ENCODE results near the gene KRT27. TPM values are rescaled to one million over a fixed set of nuclear protein-coding genes. Genes with fewer than 3 reads are reported as not detected.
A peak's percentile ranks its signal among the peaks of the same experiment; 100 is the strongest.
"Not testable (repeated sequence)": the region's sequence is repeated elsewhere in the genome, so short reads cannot be mapped to it uniquely, and the experiment has no call there.

The KRT27 gene
- total RNA-seq, 1 donor from 2014 or later: not detected

GRCh38 chr17:40777971-40778370 is 4.4 kb downstream of the KRT27 start:
- DNase-seq (ENCODE audit: missing footprints) (no peak), ATAC-seq (no peak)

GRCh38 chr17:40777459-40777858 is 4.9 kb downstream of the KRT27 start:
- ATAC-seq (no peak), DNase-seq (ENCODE audit: missing footprints) (no peak)
- intact Hi-C loops (cut with DNase I): no loop called here

More at GRCh38 chr17:40777971-40778370, 4.4 kb downstream of the KRT27 start:
- intact Hi-C loops (cut with DNase I): no loop called here

- DNase-seq (ENCODE audit: missing footprints): no peak
- intact Hi-C loops (cut with DNase I): no loop called here
- peak; percentile 86 for ATAC-seq
Observed at GRCh38 chr17:40775945-40776344, 6.4 kb downstream of the KRT27 start.

GRCh38 chr17:40772101-40772500 is 10.2 kb downstream of the KRT27 start, which contains the start of gene KRT26:
Gene KRT26 (minus strand): TSS chr17:40772201. CDS start chr17:40772113, 88 bp downstream.
- DNase-seq (ENCODE audit: missing footprints) (no peak), ATAC-seq (no peak)
- intact Hi-C loops (cut with DNase I): no loop called here

GRCh38 chr17:40765657-40766056 is 16.7 kb downstream of the KRT27 start:
- no peak for ATAC-seq
- no peak for DNase-seq (ENCODE audit: missing footprints)
- intact Hi-C loops (cut with DNase I): no loop called here

- no peak for ATAC-seq
- no peak for DNase-seq (ENCODE audit: missing footprints)
- intact Hi-C loops (cut with DNase I): no loop called here
Observed at GRCh38 chr17:40763752-40764151, 18.6 kb downstream of the KRT27 start.

- ATAC-seq (no peak), DNase-seq (ENCODE audit: missing footprints) (no peak)
- intact Hi-C loops (cut with DNase I): no loop called here
Observed at GRCh38 chr17:40760105-40761016, 22.0 kb downstream of the KRT27 start.

GRCh38 chr17:40755231-40755630 is 27.1 kb downstream of the KRT27 start, which contains the start of gene KRT25:
Gene KRT25 (minus strand): TSS chr17:40755331. CDS start chr17:40755271, 60 bp downstream.
- DNase-seq (ENCODE audit: missing footprints) (no peak), ATAC-seq (no peak)
- intact Hi-C loops (cut with DNase I): no loop called here

GRCh38 chr17:40753804-40754203 is 28.5 kb downstream of the KRT27 start:
- ATAC-seq: no peak
- no peak for DNase-seq (ENCODE audit: missing footprints)
- intact Hi-C loops (cut with DNase I): no loop called here

- ATAC-seq: no peak
- intact Hi-C loops (cut with DNase I): no loop called here
- no peak for DNase-seq (ENCODE audit: missing footprints)
Observed at GRCh38 chr17:40751065-40751464, 31.3 kb downstream of the KRT27 start.

GRCh38 chr17:40750391-40750790 is 32.0 kb downstream of the KRT27 start:
- ATAC-seq (no peak), DNase-seq (ENCODE audit: missing footprints) (no peak)
- intact Hi-C loops (cut with DNase I): no loop called here

GRCh38 chr17:40748666-40749065 is 33.7 kb downstream of the KRT27 start:
- intact Hi-C loops (cut with DNase I); DNase-seq (ENCODE audit: missing footprints); ATAC-seq: not testable (repeated sequence)

- DNase-seq (ENCODE audit: missing footprints) (no peak), ATAC-seq (no peak)
- intact Hi-C loops (cut with DNase I): no loop called here
Observed at GRCh38 chr17:40738553-40738952, 43.8 kb downstream of the KRT27 start.

GRCh38 chr17:40735016-40735415 is 47.3 kb downstream of the KRT27 start:
- intact Hi-C loops (cut with DNase I): no loop called here
- DNase-seq (ENCODE audit: missing footprints): no peak
- ATAC-seq: no peak

- intact Hi-C loops (cut with DNase I): no loop called here
- no peak for ATAC-seq
- no peak for DNase-seq (ENCODE audit: missing footprints)
Observed at GRCh38 chr17:40734018-40734417, 48.3 kb downstream of the KRT27 start.

- DNase-seq (ENCODE audit: missing footprints): no peak
- intact Hi-C loops (cut with DNase I): no loop called here
- ATAC-seq: no peak
Observed at GRCh38 chr17:40730970-40731369, 51.4 kb downstream of the KRT27 start.

GRCh38 chr17:40727447-40728231 is 54.7 kb downstream of the KRT27 start:
- no peak for DNase-seq (ENCODE audit: missing footprints)
- intact Hi-C loops (cut with DNase I): no loop called here
- ATAC-seq: no peak

GRCh38 chr17:40726919-40727318 is 55.4 kb downstream of the KRT27 start:
- DNase-seq (ENCODE audit: missing footprints): no peak
- intact Hi-C loops (cut with DNase I): no loop called here
- no peak for ATAC-seq

Data from Right ventricle myocardium inferior (tissue), 1 donor.